HG02885 (cell line): ENCODE measurements around the gene RAD23B.
"Not testable (repeated sequence)": the region's sequence is repeated elsewhere in the genome, so short reads cannot be mapped to it uniquely, and the experiment has no call there.

Experiments
- ATAC-seq: cut with Tn5 transposase; IDR thresholded peaks from one replicate; pipeline ENCODE4 v1.9.1; 2021; ENCODE audit warnings: mild to moderate bottlenecking; ENCODE audit not compliant: unreplicated experiment, poor library complexity

RAD23B gene

GRCh38 chr9:107288701-107289100 is 5.6 kb downstream of the RAD23B start:
- ATAC-seq: no peak

GRCh38 chr9:107290619-107291018 is 7.5 kb downstream of the RAD23B start:
- ATAC-seq: no peak

- ATAC-seq: no peak
These were observed 9.9 kb downstream of the RAD23B start for GRCh38 chr9:107292821-107293542.

GRCh38 chr9:107293543-107294085 is 10.5 kb downstream of the RAD23B start:
- no peak for ATAC-seq

DNA sequence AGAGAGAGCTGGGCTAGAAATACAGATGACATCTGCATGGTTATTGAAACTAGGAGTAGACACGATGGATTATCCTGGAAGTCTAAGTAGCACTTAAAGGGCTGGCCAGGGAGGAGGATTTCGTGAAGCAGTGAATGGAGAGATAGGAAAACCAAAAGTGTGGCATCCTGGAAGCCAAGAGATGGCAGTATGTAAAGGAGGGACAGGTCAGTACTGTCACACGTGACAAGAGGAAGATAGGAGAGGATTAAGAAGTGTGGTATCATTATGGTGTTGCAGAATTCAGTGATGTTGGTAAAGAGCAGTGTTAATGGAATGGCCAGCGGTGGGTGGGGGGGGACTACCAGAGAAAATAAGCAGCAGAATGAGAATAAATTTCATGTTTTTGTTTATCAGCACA is 11.7 kb downstream of the RAD23B start:
- ATAC-seq: no peak

DNA sequence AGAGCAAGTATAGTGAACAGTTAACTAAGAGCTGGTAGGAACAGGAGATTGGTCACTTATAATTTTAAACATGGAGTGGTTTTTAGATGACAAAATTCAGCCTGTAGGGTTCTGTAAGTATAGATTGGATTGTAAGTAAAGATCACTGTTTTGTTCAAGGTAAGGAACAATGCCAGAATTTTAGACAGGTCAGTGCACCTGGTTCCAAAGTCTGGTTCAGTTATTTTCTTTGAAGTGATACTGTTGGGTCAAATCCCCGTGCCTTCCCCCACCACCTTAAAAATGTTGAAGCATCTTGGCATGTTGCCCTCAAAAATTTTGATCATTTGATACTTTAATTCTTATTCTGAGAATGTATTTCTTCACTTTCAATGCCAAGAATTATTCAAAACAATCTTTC is 12.9 kb downstream of the RAD23B start:
- ATAC-seq: no peak

GRCh38 chr9:107296592-107296991 is 13.5 kb downstream of the RAD23B start:
- ATAC-seq: not testable (repeated sequence)

GRCh38 chr9:107299437-107299836 is 16.4 kb downstream of the RAD23B start:
- no peak for ATAC-seq

DNA sequence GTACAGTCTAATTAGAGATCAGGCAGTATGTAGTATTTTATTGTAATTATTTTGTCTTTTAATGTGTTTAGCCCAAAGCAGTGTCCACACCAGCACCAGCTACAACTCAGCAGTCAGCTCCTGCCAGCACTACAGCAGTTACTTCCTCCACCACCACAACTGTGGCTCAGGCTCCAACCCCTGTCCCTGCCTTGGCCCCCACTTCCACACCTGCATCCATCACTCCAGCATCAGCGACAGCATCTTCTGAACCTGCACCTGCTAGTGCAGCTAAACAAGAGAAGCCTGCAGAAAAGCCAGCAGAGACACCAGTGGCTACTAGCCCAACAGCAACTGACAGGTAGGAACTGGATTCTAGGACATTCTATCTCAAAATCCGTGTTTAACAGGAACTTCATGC is 23.2 kb downstream of the RAD23B start:
- ATAC-seq: no peak

DNA sequence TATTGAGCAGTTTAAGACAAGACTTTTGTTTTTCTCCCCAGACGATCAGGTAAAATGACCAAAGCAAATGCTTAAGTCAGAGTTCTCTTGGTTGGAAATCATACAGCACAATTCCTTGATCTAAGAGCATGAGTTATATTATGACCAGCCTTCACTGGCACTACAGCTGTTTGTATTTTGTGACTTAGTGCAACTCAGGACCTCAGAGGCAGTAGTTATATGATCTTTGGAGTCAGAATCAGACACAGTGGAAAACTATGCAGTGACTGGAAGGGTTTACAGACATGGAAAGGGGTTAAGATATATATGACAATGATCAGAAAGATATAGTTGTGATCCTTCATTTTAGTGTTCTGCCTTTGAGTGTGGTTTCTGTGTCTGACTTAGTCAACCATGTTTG is 24.3 kb downstream of the RAD23B start:
- ATAC-seq: no peak

DNA sequence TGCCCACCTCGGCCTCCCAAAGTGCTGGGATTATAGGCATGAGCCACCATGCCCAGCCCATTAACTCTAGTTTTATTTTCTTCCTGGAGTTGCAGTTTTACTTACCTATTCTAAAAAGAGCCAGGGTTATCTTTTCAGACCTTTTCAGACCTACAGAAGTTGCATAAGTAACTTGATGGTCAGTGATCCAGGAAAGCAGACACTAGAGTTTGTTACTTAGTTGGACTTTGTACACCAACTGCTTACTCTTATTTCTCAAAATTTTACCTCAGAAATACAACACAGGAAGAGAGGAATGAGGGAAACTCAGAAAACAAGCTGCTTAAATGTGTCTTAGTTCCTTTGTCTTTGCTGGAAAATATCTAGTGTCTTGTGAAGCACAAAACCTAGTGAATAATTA is 25.4 kb downstream of the RAD23B start:
- no peak for ATAC-seq

GRCh38 chr9:107309271-107309670 is 26.2 kb downstream of the RAD23B start:
- no peak for ATAC-seq

GRCh38 chr9:107312376-107313050 is 29.4 kb downstream of the RAD23B start:
- ATAC-seq: no peak

- no peak for ATAC-seq
These were observed 30.5 kb downstream of the RAD23B start for GRCh38 chr9:107313555-107314096.

DNA sequence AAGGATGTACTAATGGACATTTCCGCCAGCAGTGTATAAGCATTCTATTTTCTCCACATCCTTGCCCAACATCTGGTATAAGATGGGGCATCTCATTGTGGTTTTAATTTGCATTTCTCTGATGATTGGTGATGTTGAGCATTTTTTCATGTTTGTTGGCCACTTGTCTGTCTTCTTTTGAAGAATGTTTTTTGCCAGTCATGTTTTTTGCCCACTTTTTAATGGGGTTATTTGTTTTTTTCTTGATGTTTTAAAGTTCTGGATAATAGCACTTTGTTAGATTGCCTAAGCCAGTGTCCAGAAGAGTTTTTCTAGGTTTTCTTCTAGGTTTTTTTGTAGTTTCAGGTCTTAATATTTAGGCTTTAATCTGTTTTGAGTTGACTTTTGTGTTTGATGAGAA is 31.7 kb downstream of the RAD23B start:
- ATAC-seq: no peak

- no peak for ATAC-seq
These were observed 33.9 kb downstream of the RAD23B start for GRCh38 chr9:107316795-107317661.

- no peak for ATAC-seq
These were observed 39.6 kb downstream of the RAD23B start for GRCh38 chr9:107322643-107323042.

DNA sequence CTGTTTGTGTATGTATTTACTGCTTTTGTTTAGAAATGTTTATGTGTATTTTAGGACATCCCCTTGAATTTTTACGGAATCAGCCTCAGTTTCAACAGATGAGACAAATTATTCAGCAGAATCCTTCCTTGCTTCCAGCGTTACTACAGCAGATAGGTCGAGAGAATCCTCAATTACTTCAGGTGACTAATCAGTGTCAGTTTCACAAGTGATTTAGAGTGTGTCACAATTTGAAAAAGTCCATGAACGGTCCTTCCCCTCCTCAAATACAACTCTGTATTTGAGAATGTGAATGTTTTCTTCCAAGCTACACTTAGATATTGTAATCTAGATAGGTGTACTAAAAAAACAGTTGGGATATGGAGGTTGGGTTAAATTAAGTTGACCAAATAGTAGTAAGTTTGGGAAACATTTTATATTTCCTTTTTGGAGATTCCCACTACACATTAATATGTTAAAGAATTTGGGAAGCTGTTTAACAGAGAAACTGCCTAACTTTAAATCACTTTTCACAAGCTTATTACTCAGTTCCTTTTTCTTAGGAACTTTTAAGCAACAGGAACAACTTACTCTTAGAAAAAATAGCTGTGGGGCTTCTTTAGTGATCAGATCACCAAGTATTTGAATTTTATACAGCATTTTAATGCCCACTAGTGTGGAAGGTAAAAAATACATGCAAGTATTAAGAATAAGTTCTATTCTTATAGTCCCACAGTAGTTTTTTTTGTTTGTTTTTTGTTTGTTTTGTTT is 40.9 kb downstream of the RAD23B start:
- ATAC-seq: no peak

DNA sequence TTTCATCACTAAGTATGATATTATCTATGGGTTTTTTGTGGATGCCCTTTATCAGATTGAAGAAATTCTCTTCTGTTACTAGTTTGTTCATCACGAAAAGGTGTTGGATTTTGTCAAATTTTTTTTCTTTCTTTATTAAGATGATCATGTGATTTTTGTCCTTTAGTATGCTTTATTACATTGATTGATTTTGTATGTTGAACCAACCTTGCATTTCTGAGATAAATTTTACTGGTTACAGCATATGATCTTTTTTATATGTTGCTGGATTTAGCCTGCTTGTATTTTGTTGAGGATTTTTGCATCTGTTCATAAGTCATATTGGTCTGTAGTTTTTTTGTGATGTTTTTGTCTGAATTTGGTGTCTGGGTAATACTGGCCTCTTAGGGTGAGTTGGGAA is 42.8 kb downstream of the RAD23B start:
- no peak for ATAC-seq

DNA sequence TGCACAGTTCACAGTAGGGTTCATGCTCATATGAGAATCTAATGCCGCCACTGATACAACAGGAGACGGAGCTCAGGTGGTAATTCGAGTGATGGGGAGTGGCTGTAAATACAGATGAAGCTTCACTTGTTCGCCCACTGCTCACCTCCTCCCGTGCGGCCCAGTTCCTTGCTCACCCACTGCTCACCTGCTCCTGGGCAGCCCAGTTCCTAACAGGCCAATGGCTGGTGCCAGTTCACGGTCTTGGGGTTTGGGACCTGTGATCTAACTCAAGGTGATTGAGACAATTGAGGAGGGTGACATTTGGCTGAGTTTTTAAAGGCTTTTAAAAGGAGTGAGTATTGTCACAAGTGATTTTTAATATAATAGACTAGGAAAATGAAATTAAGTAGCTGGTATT is 45.4 kb downstream of the RAD23B start:
- no peak for ATAC-seq
